AG04449 (cell line): Measurements from ENCODE around the gene CARD11.

ENCODE experiments used
- CTCF ChIA-PET: fragments of 350-600 bp; formaldehyde crosslinking; extraction: SDS; loops from one replicate; lab custom pipeline; 2021; ENCODE audit warnings: antibody characterized with exemption; lab: Yijun Ruan, JAX
- POLR2A ChIA-PET: fragments of 400-600, 350-600 bp; formaldehyde crosslinking; extraction: SDS; loops from one replicate; lab custom pipeline; 2020; ENCODE audit warnings: antibody characterized with exemption, inconsistent platforms; lab: Yijun Ruan, JAX
- DNase-seq: peaks from one replicate; pipeline ENCODE4 v3.0.0-alpha.2; 2010; ENCODE audit warnings: low read depth, low spot score
- H3K4me3 ChIP-seq: 2 replicates; pipeline ENCODE4 v1.5.1; 2011; ENCODE audit warnings: low read depth, mild to moderate bottlenecking, control low read depth, low read length
- CTCF ChIP-seq: IDR thresholded peaks from one replicate; pipeline ENCODE4 v1.5.1; 2011; ENCODE audit warnings: mild to moderate bottlenecking, moderate library complexity, low read length, control low read depth, inconsistent platforms; ENCODE audit not compliant: insufficient read depth; ENCODE audit errors: missing control alignments

The CARD11 gene

GRCh38 chr7:3020416-3020815 is 23.3 kb downstream of the CARD11 start:
- H3K4me3 ChIP-seq: no peak overlapping the region
- DNase-seq: no peak
- CTCF ChIA-PET: no interaction called here
- POLR2A ChIA-PET: no interaction called here
- TF ChIP-seq CTCF: no peak

GRCh38 chr7:3019801-3020200 is 23.9 kb downstream of the CARD11 start:
- POLR2A ChIA-PET: no interaction called here
- no peak for DNase-seq
- H3K4me3 ChIP-seq: no peak overlapping the region
- no peak for TF ChIP-seq CTCF
- CTCF ChIA-PET: no interaction called here

GRCh38 chr7:3013975-3014792 is 29.5 kb downstream of the CARD11 start:
- CTCF ChIA-PET: no interaction called here
- POLR2A ChIA-PET: no interaction called here
- no peak overlapping the region for H3K4me3 ChIP-seq
- TF ChIP-seq CTCF: no peak
- no peak for DNase-seq

- ChIA-PET CTCF (no interaction called here), POLR2A (no interaction called here)
- TF ChIP-seq CTCF: no peak
- no peak for DNase-seq
- H3K4me3 ChIP-seq: no peak overlapping the region
Observed at GRCh38 chr7:3011211-3011852, 32.3 kb downstream of the CARD11 start.

- no peak for DNase-seq
- no peak for TF ChIP-seq CTCF
- H3K4me3 ChIP-seq: no peak overlapping the region
- ChIA-PET CTCF (no interaction called here), POLR2A (no interaction called here)
Observed at GRCh38 chr7:3010161-3010560, 33.5 kb downstream of the CARD11 start.

- POLR2A ChIA-PET: no interaction called here
- no peak overlapping the region for H3K4me3 ChIP-seq
- CTCF ChIA-PET: no interaction called here
- no peak for TF ChIP-seq CTCF
- DNase-seq: no peak
Observed at GRCh38 chr7:3009086-3009485, 34.6 kb downstream of the CARD11 start.
